CD4-positive, alpha-beta T cell treated with Interferon alpha-2 for 1 hour (primary cell): ENCODE results near the gene IQCM.

Experiments
- DNase-seq, 2 donors: peaks; one replicate each; pipeline ENCODE4 v3.0.0-alpha.2; 2020 to 2022

IQCM gene, protein sequence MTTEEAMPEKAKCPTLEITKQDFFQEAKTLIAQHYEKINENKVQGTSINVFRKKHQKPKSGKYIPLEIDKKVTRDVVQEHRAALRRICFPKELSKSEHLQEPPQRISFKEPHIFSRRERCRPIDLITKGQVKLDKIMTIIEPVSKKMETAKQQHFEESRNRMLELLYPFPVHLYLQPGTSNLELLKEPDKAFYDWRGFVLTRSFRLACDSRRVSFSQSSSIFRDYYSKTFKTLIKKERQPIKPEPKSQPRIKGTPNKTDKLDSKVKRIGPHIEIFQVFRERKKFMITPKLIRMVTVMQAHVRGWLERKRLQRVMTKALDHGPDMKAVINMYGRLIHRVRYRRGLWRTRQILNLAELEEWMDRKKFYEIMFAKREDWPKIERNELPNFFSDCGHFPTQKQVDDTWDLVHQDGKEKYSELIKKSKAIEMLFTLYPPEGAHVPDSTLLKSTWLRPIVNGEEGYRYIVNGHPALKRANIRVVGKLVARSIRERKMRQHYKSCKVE

GRCh38 chr4:149815743-149816142 lies at the start of gene IQCM:
TSS of gene IQCM (minus strand) at chr4:149815843. CDS start at chr4:149742691, 73,152 bp downstream.
- no peak for DNase-seq

DNA sequence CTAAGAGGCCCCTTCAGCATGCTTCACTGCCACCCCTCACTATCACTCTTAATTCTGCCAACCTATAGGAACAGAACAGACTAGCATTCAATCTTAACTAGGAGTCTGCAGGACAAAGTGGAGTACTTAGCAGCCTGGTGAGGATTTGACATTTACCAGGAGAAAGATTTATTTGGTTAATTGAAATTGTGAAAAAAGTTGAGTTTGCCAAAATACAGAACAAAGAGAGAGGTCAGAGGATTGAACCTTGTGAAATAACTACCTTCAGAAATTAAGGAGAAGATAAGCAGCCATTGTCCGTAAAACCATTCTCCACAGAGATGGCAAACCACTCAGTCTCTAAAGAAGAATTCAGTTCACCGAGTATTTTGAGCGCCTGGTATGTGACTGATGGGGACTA lies 41.8 kb upstream of the IQCM start:
- no peak for DNase-seq

DNA sequence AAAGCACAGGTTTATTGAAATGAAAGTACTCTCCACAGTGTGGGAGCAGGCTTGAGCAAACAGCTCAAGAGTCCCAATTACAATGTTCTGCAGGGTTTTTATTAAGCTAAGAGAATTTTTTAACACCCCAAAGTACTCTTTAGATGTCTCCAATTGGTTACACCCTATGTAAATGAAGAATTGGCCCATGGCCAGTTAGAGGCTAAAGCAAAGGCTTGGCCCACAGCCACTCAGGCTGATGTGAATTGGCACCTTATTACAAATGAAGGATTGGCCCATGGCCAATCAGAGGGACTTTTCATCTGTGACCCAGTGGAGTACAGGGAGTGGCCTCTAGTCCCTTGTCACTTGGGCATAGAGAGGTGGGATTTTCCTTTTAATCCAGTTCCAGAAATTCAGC lies 30.1 kb upstream of the IQCM start:
- no peak for DNase-seq

GRCh38 chr4:149841686-149842085 lies 26.0 kb upstream of the IQCM start:
- no peak for DNase-seq

GRCh38 chr4:149838036-149838435 lies 22.4 kb upstream of the IQCM start:
- no peak for DNase-seq

DNA sequence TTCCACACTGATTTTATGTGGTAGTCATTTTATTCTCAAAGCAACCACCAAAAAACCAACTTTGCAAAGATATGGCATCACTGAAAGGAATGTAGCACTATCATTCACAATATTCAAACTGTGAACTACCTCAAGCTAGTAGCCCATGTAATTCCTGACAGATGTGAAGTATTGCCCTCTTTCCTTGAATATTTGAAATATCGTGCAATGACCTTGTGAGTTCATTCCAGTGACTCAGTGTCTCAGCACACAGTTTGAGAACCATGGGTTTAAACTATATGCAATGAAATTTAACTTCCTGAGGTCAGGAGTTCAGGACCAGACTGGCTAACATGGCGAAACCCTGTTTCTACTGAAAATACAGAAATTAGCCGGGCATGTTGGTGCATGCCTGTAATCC lies 20.9 kb upstream of the IQCM start:
- no peak for DNase-seq

GRCh38 chr4:149835280-149835679 lies 19.6 kb upstream of the IQCM start:
- no peak for DNase-seq

DNA sequence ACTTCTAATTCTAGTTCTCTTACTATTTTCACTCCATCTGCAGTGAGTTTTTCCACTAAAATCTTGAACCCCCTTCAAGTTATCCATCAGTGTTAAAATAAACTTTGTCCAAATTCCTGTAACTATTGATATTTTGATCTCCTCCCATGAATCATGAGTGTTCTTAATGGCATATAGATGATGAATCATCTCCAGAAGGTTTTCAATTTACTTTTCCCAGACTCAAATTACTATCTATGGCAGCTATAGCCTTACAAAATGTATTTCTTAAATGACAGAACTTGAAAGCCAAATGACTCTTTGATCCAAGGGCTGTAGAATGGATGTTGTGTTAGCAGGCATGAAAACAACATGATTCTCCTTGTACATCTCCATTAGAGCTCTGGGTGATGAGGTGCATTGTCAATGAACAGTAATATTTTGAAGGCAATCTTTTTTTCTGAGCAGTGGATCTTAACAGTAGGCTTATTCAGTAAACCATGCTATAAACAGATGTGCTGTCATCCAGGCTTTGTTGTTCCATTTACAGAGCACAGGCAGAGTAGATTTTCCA lies 16.1 kb upstream of the IQCM start:
- DNase-seq: no peak

- no peak for DNase-seq
Measured at GRCh38 chr4:149830823-149831222, 15.2 kb upstream of the IQCM start.

- DNase-seq: no peak
Measured at GRCh38 chr4:149825336-149825735, 9.7 kb upstream of the IQCM start.

- DNase-seq: no peak
Measured at GRCh38 chr4:149823769-149824221, 8.2 kb upstream of the IQCM start.

DNA sequence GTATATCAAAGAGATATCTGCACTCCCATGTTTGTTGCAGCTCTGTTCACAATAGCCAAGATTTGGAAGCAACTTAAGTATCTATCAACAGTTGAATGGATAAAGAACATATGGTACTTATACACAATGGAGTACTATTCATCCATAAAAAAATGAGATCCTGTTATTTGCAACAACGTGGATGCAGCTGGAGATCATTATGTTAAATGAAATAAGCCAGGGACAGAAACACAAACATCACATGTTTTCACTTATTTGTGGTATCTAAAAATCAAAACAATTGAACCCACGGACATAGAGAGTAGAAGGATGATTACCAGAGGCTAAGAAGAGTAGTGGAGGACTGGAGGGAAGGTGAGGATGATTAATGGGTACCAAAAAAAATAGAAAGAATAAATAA lies 14.2 kb downstream of the IQCM start:
- DNase-seq: no peak

- DNase-seq: no peak
Measured at GRCh38 chr4:149799546-149799945, 16.1 kb downstream of the IQCM start.

DNA sequence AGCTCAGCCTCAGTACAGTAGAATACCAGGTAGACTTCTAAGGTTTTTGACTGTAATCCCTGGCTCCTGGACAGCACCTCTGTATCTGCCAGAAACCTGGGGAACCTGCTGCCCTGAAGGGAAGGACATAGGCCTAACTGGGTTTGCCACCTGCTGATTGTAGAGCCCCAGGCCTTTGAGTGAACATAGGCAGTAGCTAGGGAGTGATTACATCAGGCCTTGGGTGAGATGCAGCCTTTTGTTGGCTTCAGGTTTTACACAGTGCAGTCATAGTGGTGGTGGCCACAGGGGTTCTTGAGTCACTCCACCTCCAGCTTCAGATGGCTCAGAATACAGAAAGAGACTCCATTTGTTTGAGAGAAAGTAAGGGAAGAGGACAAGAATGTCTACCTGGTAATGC lies 19.3 kb downstream of the IQCM start:
- no peak for DNase-seq

DNA sequence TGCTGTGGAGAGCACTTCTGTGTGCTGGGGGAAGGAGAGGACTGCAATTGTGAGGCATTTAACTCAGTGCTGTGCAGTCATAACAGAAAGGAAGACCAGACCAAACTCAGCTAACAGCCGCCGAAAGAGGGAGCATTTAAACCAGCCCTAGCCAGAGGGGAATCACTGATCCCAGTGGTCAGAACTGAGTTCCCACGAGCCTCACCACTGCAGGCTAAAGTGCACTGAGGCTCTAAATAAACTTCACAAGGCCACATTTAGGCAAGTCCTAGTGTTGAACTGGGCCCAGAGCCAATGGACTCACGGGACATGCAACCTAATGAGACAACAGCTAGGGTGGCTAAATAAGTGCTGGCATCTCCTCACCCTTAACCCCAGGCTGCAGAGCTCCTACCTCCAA lies 20.4 kb downstream of the IQCM start:
- DNase-seq: no peak

- DNase-seq: no peak
Measured at GRCh38 chr4:149794352-149794751, 21.3 kb downstream of the IQCM start.

DNA sequence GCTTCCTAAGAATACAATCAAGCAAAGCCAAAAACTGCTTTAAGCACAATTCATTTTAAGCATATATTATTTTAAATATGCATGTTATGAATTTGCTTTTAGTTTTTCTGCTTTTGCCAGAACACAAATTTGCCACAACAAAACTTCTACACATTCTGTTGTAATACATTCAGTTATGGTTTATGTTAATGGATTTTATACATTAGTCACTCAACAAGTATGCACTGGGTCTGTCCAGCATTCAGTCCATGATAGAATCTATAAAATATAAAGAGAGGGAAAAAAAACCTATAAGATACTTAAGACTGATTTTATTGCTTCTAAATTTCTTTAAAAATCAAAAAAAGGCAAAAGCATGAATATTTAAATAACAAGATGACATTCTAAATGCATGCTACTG lies 22.2 kb downstream of the IQCM start:
- no peak for DNase-seq

GRCh38 chr4:149791851-149792250 lies 23.8 kb downstream of the IQCM start:
- no peak for DNase-seq

- no peak for DNase-seq
Measured at GRCh38 chr4:149790172-149790907, 25.3 kb downstream of the IQCM start.

GRCh38 chr4:149788300-149788699 lies 27.3 kb downstream of the IQCM start:
- DNase-seq: no peak

GRCh38 chr4:149785696-149786431 lies 29.8 kb downstream of the IQCM start:
- no peak for DNase-seq

DNA sequence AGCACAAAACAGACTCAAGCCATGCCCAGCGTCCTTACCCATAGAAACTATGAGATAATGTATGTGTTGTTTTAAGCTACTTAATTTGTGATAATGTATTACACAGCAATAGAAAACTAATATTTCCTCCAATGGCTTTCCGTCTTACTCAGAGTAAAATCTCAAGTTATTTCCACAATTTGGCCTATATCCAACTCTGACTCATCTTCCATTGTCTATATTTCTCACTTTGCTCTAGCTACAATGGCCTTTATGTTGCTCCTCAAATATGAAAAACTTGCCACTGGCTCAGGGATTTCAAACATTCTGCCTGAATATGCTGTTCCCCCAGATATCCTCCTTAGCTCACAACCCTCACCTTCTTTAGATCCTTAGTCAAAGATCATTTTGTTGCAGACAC lies 31.6 kb downstream of the IQCM start:
- no peak for DNase-seq

- no peak for DNase-seq
Measured at GRCh38 chr4:149781150-149781549, 34.5 kb downstream of the IQCM start.
